ENCODE data around the gene GIMAP7.

DNA sequence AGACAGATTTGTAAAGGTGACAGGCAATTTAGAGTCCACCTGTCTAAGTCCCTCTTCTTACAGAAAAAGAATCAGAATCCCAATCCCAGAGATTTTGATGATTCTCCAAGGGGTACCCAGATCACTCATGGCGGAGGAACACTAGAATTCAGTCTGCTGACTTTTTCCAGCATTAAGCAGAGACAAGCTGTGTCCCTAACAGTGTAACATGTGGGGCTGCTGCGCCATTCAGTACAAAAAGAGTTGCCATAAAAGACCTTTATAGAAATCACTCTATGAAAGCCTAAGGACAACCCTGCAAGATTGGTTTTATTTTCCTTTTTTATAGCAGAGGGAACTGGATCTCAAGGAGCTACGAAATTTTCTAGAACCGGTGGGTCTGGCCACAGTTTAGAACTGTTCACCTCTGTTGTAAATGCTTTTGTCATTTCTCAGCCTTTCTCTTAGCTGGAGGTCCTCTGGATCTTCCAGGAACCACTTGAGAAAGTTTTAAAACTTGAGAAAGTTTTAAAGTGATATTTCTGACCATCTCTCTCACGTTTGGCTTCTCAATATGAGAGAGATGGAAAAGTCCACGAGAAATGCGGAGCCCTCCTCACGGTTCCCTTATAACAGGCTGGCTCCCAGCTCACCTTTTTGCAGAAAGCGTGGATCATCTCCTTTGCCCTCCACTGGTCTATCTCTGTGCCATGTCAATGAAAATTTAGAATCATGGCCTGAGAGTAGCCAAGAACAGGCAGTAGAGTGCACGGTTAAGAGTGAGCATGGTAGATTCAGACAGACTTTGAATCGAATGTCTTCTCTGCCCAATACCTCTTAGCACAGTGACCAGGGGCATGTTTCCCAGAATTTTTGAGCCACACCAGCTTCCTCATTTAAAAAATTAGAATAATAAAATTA, 826 bp downstream of the GIMAP7 start:
- TF ChIP-seq, protein P1, sequence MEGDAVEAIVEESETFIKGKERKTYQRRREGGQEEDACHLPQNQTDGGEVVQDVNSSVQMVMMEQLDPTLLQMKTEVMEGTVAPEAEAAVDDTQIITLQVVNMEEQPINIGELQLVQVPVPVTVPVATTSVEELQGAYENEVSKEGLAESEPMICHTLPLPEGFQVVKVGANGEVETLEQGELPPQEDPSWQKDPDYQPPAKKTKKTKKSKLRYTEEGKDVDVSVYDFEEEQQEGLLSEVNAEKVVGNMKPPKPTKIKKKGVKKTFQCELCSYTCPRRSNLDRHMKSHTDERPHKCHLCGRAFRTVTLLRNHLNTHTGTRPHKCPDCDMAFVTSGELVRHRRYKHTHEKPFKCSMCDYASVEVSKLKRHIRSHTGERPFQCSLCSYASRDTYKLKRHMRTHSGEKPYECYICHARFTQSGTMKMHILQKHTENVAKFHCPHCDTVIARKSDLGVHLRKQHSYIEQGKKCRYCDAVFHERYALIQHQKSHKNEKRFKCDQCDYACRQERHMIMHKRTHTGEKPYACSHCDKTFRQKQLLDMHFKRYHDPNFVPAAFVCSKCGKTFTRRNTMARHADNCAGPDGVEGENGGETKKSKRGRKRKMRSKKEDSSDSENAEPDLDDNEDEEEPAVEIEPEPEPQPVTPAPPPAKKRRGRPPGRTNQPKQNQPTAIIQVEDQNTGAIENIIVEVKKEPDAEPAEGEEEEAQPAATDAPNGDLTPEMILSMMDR (IDR thresholded peaks at IDR 0.05; ENCODE audit: low read length), result no peak
- TF ChIP-seq EZH2 (optimal IDR thresholded peaks at IDR 0.05; ENCODE audit: low read depth, low read length), result no peak
